ENCODE results near the gene UBE2I. TPM values are rescaled to one million over a fixed set of nuclear protein-coding genes. Genes with fewer than 3 reads are reported as not detected.

Gene UBE2I
- total and polyA plus RNA-seq, 2 donors (not counting 1 experiment from before 2014, with no cell fraction given) = 152 to 265 TPM

GRCh38 chr16:1338855-1339675 is 29.6 kb downstream of the UBE2I start:
- no peaks in the 10 kb centered on the region for H3K36me3 ChIP-seq (replicated peaks in 1 of 2; ENCODE audit: control extremely low read depth in 1 of 2, control insufficient read depth in 1 of 2, extremely low read depth in 1 of 2, insufficient read depth in 2 of 2, low read length in 1 of 2)
- CTCF ChIA-PET = interaction anchor here (1.4 kb wide), 1 partner anchor 13 kb away, joined by 3 read pairs; no protein-coding TSS in a partner anchor
- Mint-ChIP-seq H3K9me3 (ENCODE audit: insufficient read depth) (no peaks in the 10 kb centered on the region), H3K4me1 (peaks cover 29% of the 10 kb centered on the region), H3K4me3 (no peak overlapping the region), H3K27me3 (peaks cover 3% of the 10 kb centered on the region), H3K27ac (no peak overlapping the region)
- peaks cover 0 to 9% (median 0%) of the 10 kb centered on the region in 3 donors for H3K9me3 ChIP-seq (ENCODE audit: control extremely low read depth in 1 of 3, control insufficient read depth in 2 of 3, insufficient read depth in 1 of 3, low read length in 2 of 3)
- peaks cover 34 to 53% of the 10 kb centered on the region in 2 donors for H3K4me1 ChIP-seq (ENCODE audit: control insufficient read depth in 2 of 2, insufficient read depth in 2 of 2, low read length in 2 of 2)
- H3K27me3 ChIP-seq (replicated peaks in 1 of 4; ENCODE audit: control extremely low read depth in 1 of 4, control insufficient read depth in 3 of 4, insufficient read depth in 4 of 4, low read length in 3 of 4) = peaks cover 0 to 18% (median 10%) of the 10 kb centered on the region in 4 experiments
- H2AFZ ChIP-seq (ENCODE audit: insufficient read depth, low read depth, low read length, poor library complexity, severe bottlenecking) = no peak overlapping the region
- no peak overlapping the region for H3K4me3 ChIP-seq (ENCODE audit: control extremely low read depth in 1 of 5, extremely low read depth in 1 of 5, insufficient read depth in 1 of 5, low read depth in 2 of 5, low read length in 4 of 5)
- H3K27ac ChIP-seq (ENCODE audit: low read length in 2 of 2) = no peak overlapping the region
- POLR2A ChIA-PET = no interaction called here
- no peak overlapping the region for H3K9ac ChIP-seq (ENCODE audit: low read length)
- TF ChIP-seq EZH2 (IDR thresholded peaks at IDR 0.05; ENCODE audit: borderline replicate concordance, insufficient read depth, low read depth, low read length, poor library complexity, severe bottlenecking) (no peak), CTCF (IDR thresholded peaks at IDR 0.05) (no peak)
- peaks cover 29% of the 10 kb centered on the region for H4K20me1 ChIP-seq (ENCODE audit: control insufficient read depth, insufficient read depth, low read length, poor library complexity, severe bottlenecking)
- no peak overlapping the region for H3K4me2 ChIP-seq (replicated peaks; ENCODE audit: low read depth, low read length, poor library complexity, severe bottlenecking)
- ATAC-seq (ENCODE audit: low read depth) = no peak
- no peak for DNase-seq
- 63% methylated on average over 28 of the region's 31 CpGs for WGBS (ENCODE audit: insufficient coverage)
- intact Hi-C loops (cut with micrococcal nuclease) = no loop called here
- no peaks in the 10 kb centered on the region for H3K79me2 ChIP-seq (ENCODE audit: control insufficient read depth, insufficient read depth, low read length)

Measured in B cell (primary cell).